Stimulated activated CD8-positive, alpha-beta memory T cell treated with anti-CD3 and anti-CD28 coated beads, Interleukin-15, amount 100 ng/mL, for 4 hours (primary cell): Measurements from ENCODE around the gene COPG1.

Source experiments
- DNase-seq, 2 donors: peaks; one replicate each; pipeline ENCODE4 v3.0.0-alpha.2; 2020; ENCODE audit warnings: low read depth in 2 of 2

Gene COPG1

GRCh38 chr3:129278966-129279906 lies 29.8 kb downstream of the COPG1 start:
- DNase-seq, result peak; percentile 20 to 32

GRCh38 chr3:129280183-129280582 lies 30.8 kb downstream of the COPG1 start:
- no peak for DNase-seq

DNA sequence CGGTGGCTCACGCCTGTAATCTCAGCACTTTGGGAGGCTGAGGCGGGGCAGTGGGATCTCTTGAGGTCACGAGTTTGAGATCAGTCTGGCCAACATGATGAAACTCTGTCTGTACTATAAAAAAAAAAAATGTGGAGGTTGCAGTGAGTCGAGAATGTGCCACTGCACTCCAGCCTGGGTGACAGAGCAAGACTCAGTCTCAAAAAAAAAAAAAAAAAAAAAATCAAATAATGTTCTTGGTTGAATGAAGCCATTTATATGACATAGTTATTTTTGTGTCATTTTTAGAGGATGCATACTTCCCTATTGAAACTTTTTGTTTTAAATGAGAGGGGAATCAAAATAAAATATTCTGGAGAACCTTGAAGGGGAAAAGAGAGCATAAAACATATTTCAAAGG lies 32.3 kb downstream of the COPG1 start:
- no peak for DNase-seq

- DNase-seq, result no peak
Observed at GRCh38 chr3:129282727-129283327, 33.4 kb downstream of the COPG1 start.

DNA sequence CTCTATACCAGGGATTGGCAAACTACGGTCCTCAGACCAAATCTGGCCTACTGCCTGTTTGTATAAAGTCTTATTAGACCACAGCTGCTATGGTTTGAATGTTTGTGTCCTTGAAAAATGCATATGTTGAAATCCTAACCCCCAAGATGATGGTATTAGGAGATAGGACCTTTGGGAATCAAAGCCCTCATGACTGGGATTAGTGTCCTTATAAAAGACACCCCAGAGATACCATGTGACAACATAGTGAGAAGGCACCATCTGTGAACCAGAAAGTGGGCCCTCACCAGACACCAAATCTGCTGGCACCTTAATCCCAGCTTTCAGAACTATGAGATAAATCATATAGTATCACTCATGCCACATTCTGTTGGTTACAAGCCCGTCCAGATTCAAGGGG lies 36.7 kb downstream of the COPG1 start:
- DNase-seq, result no peak

DNA sequence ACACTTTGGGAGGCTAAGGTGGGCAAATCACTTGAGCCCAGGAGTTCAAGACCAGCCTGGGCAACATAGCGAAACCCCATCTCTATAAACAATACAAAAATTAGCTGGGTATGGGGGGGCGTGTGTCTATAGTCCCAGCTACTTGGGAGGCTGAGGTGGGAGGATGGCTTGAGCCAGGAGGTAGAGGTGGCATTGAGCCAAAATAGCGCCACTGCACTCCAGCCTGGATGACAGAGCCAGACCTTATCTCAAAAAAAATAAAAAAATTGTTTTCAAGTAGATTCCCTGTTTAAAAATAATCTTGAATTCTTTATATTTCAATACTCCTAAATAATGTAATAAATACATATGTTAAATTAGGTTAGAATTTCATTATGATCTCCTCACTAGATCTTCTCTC lies 39.0 kb downstream of the COPG1 start:
- no peak for DNase-seq

DNA sequence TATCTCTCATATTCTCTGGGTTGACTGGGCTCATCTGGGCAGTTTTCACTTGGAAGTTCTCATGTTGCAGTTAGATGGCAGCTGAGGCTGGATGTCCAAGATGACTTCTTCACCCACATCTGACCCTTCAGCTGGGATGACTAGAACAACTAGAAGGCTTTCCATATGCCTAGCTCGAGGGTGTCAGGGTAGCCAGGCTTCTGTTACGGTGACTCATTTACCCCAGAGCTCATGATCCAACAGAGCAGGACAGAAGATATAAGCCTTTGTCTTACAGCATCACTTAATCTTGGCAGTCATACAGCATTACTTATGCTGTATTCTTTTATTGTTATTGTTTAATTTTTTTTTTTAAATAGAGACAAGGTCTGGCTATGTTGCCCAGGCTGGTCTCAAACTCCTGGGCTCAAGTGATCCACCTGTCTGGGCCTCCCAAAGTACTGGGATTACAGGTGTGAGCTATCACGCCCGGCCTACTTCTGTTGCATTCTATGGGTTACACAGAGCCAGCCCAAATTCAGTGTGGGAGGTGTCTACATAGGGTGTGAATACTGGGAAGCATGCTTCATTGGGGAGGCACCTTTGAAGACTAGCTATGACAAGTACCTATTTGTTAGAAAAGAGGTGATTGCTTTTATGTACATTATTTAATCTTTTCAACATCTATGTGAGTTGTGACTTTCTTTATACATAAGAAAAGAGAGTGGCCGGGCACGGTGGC lies 40.0 kb downstream of the COPG1 start:
- DNase-seq, result no peak

GRCh38 chr3:129291236-129291886 lies 42.0 kb downstream of the COPG1 start:
- no peak for DNase-seq

DNA sequence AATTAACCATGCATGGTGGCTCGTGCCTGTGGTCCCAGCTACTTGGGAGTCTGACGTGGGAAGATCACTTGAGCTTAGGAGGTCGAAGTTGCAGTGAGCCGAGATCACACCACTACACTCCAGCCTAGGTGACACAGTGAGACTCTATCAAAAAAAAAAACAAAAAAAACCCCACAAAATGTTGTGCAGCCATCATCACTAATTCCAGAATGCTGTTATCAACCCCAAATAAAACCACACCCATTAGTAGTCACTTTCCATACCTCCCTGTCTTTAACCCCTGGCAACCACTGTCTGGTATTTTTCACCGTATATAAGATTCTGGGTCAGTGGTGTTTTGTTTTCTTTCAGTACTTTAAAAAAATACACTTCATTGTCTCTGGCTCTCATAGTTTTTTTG lies 45.9 kb downstream of the COPG1 start:
- no peak for DNase-seq

DNA sequence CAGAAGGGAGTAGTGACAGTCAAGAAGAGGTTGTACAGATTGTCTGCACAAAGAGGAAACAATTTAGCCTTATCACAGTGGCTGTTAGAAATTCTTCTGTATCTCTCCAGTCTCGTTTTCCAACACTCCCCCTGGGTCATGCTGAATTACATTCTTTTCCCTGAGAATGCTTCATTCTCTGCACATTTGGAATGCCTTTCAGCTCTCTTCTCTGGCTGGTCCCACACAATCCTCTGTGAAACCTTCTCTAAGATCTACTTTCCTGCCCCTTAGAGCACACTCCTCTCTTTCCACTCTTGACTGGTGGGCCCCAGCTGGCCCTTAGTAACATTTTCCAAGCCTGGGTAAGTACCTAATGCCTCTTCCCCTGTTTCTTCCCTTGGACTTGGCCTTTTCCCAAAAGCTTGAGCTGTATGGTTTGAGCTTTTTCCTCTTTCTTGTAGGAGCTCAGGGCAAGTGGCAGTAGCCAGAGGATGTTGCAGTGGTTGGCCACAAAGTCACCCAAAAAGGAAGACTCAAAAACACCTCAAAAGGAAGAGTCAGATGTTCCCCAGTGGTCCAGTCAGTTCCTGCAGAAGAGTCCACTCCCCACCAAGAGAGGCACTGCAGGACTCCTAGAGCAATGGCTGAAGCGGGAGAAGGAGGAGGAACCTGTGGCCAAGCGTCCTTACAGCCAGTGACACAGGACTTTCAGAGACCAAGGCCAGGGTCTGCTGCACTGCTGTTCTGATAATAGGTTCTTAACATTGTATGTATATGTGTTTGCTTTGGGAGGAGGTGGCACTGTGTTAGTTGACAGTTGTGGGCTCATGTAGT lies 54.9 kb downstream of the COPG1 start:
- DNase-seq, result no peak

GRCh38 chr3:129304962-129305222 lies 55.5 kb downstream of the COPG1 start:
- DNase-seq, result no peak

- no peak for DNase-seq
Observed at GRCh38 chr3:129305592-129306091, 56.2 kb downstream of the COPG1 start.

- no peak for DNase-seq
Observed at GRCh38 chr3:129308636-129309035, 59.2 kb downstream of the COPG1 start.

GRCh38 chr3:129310111-129311011 lies 61.0 kb downstream of the COPG1 start:
- DNase-seq, result no peak

DNA sequence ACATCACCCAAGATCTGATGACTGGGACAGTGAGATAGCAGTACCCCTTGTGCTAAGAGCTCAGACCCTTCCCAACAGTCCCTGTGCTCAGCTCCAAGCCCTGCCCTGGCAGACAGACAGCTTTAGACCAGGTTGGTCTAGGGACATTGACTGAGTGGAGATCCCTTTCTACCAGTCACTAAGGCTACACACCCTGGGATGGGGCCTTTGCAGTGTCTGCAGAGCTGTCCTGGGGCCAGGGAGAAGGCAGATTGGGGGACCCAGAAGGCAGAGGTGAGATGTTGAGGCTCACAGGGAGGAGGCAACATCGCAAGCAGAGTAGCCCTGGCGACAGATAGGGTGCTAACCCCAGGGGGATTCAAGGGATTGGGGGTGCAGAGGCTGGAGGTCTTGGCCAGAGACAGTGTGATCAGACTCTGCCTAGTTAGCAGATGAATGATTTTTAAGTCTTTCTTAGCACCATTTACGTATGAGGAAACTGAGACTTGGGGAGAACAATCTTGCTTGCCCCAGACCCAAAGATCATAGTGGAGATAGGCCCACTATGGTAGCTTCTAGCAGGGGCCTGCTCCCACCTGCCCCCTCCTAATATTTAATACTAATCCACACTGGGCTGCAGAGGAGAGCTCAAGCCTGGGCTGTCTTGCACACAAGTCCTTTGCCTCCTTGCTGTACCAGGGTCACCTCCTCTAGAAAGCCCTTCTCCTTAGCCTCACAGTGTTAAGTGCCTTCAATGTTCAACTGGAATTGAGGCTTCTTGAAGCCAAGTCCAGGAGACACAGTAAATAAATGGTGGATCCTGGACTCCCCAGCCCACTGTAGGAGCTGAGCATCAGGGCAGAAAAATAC lies 61.9 kb downstream of the COPG1 start:
- no peak for DNase-seq

DNA sequence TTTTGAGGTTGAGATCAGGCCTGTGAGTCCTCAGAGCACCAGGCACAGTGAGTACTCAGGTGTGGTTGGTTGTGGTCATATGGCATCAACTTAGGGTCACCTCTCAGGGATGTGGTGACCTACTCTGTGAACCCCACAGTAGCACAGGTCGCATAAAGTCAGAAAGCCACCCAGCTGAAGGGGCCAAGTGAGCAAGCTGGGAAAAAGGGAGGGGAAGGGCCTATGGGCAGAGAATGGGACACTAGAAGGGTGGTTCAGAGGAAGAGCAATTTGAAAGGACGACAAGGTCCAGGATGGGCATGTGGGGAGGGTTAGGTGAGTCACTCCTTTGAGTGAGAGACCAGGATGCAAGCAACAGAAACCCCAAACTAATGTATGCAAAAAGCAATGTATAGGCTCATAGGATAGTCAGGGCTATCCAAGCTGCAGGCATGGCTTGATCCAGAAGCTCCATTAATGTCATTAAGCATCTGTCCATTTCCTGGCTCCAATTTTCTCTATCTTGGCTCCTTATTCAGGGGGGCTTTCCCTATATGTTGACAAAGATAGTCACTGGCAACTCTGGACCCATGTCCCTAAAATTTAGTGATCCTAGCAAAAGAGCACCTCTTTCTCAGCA lies 62.7 kb downstream of the COPG1 start:
- DNase-seq, result no peak

DNA sequence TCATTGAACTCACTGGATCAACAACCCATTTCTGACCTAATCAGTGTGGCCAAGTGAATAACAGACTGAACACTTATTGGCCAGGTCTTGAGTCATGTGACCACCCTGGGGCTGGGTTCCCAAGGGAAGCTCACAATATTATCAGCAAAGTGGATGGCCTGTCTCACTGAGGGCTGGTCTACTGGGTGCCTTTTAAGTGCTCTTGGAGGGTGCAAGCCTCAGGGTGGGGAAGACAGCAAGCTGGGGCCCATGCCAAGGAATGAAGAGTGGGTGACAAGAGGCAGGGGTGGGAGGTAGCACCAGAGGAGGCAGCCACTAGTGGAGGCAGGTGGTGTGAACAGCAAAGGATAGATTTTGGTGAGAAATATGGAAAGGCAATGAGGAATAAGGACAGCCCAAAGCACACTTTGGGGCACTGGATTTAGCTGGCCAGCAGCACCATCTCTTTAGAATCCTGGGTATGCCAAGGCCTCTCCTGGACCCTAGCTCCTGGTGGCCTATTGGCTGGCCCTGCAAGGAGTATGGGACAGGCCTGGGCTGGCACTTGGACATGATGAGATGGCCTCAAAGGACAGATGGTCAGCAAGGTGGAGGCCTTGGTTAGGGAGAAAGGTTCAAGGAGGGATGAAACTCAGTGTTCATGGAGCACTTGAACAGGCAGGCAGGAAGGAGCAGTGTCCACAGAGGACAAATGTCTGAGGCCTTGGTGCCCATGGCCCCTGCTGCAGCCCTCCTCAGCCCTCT lies 63.4 kb downstream of the COPG1 start:
- DNase-seq, result no peak

- no peak for DNase-seq
Observed at GRCh38 chr3:129313415-129313664, 63.9 kb downstream of the COPG1 start.
